Erythroblast (primary cell): ENCODE data around the gene BRI3BP.

Experiments
- DNase-seq, 2 experiments: peaks; one replicate each; lab custom pipeline; 2025; lab: John Stamatoyannopoulos, UW
- GATA1 ChIP-seq: IDR thresholded peaks from 2 replicates; pipeline ENCODE4 v1.6.1; 2011; ENCODE audit warnings: low read depth, mild to moderate bottlenecking, control low read depth, low read length, moderate library complexity
- POLR2A ChIP-seq: IDR thresholded peaks from 2 replicates; pipeline ENCODE4 v1.6.1; 2011; ENCODE audit warnings: mild to moderate bottlenecking, low read length

The BRI3BP gene

DNA sequence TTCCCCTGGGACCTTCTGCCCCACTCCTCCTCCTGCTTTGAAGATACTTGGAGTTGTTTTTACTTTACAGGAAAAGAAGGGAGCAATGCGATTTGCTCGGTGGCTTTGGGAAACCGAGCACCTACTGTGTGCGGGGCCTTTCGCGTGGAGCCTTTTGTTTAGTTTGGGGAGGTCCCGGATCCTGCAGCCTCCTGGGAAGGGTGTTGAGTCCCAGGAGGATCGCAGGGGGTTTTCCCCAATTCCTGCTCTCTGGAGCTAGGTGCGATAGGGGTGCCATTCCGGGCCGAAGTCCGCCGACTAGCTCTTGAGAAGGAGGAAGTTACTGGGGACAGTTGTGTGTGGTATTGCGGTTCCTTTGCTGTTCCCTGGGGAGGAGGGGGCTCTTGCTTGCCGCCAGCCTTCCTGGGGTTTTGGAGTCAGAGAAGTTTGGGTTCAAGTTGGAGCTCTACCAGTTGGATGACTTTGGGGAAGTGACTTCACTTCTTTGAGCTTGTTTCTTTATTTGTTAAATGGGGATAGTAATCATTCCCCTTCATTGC lies 1.1 kb downstream of the BRI3BP start:
- TF ChIP-seq GATA1 (no peak), POLR2A (no peak)
- peak; percentile 45 to 46 for DNase-seq

DNA sequence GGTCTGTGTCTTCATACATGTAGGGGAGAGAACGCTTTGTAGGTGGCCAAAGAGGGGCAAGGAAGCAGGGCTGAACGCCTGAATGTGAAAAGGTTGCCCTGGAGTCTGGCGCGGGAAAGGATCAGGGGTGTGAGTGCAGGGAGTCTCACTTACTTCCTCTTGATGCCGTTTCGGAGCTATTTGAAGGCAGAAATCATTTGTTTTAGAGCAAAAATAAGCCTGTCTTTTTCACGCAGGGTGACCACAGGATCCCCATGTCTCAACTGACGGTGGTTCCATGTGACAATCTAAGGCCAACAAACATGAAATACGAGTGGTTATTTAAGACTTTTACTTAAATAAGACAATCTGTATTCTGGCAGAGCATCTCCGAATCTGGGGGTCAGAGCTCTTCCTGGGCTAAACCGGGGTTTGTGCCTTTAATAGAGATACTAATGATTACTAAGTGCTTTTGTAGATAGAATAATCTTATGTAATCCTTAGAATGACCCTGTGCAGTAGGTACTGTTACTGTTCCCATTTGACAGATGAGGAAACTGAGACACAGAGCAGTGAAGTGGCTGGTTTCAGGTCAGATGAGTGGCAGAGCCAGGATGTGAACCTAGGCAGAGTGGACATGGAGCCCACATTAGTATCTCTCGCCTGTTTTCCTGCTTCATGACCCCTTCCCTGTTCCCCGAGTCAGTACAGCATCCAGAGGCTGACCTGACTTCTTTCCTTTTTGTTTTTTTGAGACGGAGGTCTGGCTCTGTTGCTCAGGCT lies 1.9 kb downstream of the BRI3BP start:
- TF ChIP-seq GATA1, result no peak
- no peak for TF ChIP-seq POLR2A
- DNase-seq, result peak; percentile 35 to 45

DNA sequence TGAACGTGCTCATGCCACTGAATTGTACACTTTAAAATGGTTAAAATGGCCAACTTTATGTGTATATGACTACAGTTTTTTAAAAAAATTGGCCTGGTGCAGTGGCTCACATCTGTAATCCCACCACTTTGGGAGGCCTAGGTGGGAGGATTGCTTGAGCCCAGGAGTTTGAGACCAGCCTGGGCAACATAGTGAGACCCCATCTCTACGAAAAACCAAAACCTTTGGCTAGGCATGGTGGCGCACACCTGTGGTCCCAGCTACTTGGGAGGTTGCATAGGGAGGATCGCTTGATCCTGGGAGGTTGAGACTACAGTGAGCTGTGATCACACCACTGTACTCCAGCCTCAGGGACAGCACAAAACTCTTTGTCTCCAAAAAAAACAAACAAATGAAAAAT lies 5.3 kb downstream of the BRI3BP start:
- TF ChIP-seq GATA1 (no peak), POLR2A (no peak)
- no peak for DNase-seq

DNA sequence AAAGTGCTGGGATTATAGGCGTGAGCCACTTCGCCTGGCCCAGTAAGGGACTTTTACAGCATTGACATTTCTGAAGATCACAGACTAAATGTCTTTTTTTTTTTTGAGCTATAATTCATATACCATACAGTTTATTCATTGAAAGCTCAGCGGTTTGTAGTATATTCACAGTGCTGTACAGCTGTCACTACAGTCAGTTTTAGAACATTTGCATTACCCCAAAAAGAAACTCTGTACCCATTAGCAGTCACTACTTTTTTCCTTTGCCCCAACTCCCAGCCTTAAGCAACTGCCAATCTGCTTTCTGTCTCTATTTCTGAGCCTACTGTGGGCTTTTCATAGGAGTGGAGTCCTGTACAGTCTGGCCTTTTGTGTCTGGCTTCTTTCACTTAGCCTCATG lies 8.2 kb downstream of the BRI3BP start:
- DNase-seq, result no peak
- TF ChIP-seq POLR2A (no peak), GATA1 (no peak)

DNA sequence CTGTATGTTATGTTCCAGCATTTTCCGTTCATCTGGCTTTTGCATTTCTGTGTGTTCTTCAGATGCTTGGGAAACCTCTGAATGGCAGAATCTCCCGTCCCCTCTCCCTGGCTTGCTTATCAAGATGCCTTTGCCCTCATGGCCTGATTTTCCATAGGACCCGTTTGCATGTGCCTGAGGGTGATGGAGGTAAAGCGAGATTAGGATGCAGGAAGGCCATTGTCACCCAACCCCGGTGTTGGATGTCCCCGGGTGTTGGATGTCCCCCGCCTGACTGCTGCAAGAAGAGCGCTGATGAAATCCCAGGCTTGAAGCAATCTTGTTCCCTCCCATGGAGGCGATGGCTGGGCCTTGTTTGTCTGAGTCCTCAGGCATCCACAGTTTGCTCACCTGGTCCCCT lies 9.6 kb downstream of the BRI3BP start:
- no peak for DNase-seq
- TF ChIP-seq POLR2A (no peak), GATA1 (no peak)

DNA sequence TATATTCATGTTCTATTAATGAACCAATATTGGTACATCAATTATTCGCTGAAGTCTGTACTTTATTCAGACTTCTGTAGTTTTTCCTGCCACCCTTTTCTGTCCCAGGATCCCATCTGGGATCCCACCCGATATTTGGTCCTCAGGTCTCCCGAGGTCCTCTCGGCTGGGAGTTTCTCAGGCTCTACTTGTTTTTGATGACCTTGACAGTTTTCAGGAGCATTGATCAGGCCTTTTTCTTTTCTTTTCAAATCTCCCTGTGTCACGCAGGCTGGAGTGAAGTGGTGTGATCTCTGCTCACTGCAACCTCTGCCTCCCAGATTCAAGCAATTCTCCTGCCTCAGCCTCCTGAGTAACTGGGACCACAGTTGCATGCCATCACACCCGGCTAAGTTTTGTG lies 11.2 kb downstream of the BRI3BP start:
- TF ChIP-seq GATA1, result no peak
- TF ChIP-seq POLR2A, result no peak
- no peak for DNase-seq

DNA sequence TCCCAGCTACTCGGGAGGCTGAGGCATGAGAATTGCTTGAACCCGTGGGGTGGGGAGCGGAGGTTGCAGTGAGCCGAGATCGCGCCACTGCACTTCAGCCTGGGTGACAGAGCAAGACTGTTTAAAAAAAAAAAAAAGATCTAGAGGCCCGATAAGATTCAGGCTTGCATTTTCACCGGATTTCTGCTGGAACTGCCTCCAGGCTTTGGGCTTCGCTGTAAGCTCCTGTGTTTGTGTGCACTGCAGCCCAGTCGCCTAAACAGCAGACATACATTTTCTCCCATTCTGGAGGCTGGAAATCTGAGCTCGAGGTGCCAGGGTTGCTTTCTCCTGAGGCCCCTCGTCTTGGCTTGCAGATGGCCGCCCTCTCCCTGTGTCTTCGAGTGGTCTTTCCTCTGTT lies 12.2 kb downstream of the BRI3BP start:
- no peak for TF ChIP-seq POLR2A
- DNase-seq, result no peak

DNA sequence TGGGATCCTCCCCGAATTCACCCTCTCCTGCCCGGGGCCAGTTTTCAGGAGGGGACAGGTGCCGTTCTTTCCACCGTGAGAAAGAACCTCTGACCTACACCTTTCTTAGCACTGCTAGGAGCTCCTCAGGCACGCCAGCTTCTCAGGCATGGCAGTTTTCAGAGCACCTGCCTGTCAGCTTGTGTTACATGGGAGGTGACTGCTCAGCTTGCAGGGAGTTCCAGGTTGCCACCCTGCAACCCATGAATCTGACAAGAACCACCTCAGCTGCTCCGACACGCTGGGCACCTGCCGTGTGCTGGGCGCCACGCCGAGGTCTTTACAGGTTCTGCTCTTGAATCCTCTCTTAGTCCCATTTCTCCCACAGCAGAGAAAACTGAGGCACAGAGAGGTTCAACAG lies 12.9 kb downstream of the BRI3BP start:
- no peak for DNase-seq
- TF ChIP-seq GATA1 (no peak), POLR2A (no peak)

DNA sequence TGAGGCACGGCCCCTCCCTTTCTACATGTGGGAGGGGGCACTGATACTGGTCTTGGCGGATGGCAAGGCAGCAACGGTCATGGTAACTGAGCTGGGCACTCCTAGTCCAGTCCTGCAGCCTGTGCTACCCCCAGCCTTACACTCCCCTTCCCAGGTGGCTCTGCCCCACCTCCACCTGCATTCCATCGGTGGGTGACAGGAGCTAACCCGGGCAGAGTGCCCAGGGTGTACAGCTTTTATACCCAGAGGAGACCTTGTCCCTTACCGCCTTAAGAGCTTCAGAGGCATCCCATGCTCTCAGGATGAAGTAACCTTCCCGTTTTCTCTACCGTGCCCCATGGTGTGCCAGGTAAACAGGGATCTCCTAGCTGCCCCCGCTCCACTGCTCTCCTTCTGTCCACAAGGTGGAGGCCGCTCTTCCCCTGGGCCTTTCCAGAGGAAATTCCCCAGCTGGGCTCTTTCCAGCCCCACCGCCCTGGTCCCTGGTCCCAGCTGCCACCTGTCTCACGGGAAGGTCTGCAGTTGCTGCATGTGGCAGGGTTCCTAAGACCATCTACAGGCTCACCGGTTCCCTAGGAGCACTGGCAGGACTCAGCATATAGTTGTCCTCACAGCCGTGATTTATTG lies 20.5 kb downstream of the BRI3BP start:
- TF ChIP-seq GATA1, result no peak
- TF ChIP-seq POLR2A, result no peak
- no peak for DNase-seq

DNA sequence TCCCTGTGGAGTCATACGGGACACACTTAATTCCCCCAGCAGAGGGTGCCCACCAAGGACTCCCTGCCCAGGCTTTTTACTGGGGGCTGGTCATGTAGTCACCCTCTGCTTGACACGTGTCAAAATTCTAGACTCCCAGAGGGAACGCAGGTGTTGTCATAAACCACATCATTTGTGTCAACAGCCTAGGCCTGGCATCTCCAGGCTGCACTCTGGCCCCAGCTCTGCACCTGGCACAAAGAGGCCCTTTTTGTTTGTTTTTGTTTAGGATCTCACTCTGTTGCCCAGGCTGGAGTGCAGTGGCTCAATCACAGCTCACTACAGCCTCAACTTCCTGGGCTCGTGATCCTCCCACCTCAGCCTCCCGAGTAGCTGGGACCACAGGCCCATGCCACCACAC lies 21.1 kb downstream of the BRI3BP start:
- DNase-seq, result no peak
- no peak for TF ChIP-seq GATA1
- TF ChIP-seq POLR2A, result no peak

DNA sequence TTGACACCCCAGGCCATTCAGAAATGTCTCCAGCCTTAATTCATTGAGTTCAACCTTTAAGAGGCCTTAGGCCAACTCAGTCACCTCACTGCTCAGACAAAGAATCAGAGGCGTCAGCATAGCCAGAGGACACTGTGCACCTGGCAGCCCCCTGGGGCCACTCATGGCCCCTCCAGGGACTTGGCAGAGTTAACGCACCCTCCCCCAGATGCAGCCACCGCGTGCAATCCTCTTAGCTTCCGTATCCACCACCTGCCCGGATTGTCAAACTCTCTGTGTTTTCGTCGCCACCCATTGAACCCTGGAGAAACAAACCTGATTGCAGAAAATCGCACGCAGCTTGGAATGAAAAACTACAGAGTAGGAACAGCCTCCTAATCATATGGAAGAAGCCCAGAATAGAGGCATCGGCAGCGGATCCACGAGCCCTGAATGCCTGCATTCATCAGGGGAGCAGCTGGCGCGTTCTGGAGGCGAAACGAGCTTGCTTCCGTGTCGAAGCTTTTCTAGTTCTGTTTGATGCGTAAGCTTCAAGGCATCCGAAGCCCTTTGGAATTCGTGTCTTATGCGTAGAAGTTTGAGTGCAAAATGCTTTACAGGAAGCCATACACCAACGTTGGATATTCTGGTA lies 22.4 kb downstream of the BRI3BP start:
- no peak for TF ChIP-seq GATA1
- no peak for TF ChIP-seq POLR2A
- DNase-seq, result no peak

DNA sequence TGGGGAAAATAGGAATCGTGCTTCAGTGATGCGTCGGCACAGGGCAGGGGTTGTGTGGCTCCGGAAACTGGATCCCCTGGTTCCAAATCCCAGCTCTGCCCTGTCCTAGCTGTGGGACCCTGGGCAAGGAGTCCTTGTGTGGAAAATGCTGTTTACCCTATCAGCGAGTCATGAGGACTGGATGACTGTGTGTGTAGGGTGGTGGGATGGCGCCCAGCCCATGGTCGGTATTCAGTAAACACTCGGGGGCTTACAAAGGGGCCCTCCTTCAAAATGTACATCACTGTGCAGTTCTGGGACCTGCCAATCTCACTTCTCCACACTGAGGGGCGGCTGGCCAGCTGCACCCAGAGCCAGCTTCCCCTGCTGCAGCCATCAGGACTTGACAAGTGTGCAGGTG lies 24.4 kb downstream of the BRI3BP start:
- TF ChIP-seq POLR2A (no peak), GATA1 (no peak)
- DNase-seq, result no peak

DNA sequence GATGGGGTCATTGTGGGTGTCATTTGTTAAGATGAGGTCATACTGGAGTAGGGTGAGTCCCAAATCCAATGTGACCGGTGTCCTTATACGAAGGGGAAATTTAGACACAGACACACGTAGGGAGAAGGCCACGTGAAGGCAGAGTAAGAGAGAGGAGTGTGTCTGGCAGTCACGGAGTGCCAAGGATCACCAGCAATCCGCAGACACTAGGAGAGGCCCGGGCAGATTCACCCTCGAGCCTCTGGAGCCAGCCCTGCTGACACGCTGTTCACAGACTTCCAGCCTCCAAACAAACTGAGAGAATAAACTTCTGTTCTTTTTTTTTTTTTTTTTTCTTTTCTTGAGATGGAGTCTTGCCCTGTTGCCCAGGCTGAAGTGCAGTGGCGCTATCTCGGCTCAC lies 24.9 kb downstream of the BRI3BP start:
- no peak for TF ChIP-seq GATA1
- TF ChIP-seq POLR2A, result no peak

DNA sequence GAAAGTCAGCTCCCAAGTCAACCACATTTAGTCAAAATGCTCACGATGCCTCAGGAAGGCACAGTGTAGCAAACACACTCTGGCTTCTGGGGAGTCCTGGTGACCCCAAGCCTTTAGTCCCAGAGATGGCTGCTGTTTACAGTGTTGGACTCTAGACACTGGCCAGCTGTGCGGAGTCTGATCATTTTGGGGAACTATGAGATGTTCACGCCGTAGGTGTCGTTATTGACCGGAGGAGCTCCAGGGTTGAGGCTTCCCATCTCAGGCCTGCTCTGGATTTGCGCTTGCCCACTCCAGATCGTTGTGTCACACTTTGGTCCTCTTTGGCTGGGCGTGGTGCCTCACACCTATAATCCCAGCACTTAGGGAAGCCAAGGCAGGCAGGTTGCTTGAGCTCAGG lies 27.7 kb downstream of the BRI3BP start:
- no peak for TF ChIP-seq POLR2A
- TF ChIP-seq GATA1, result no peak
- DNase-seq, result no peak

More for the DNA sequence above, 24.9 kb downstream of the BRI3BP start:
- no peak for DNase-seq

DNA sequence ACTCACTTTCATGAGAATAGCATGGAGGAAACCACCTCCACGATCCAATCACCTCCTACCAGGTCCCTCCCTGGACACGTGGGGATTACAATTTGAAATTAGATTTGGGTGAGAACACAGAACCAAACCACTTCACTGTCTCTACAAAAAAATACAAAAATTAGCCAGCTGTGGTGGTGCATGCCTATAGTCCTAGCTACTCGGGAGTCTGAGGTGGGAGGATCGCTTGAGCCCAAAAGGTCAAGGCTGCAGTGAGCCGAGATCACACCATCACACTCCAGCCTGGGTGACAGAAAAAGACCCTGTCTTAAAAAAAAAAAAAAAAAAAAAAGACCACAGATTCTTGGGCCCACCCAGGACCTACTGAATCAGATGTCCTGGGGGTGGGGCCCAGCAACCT lies 28.3 kb downstream of the BRI3BP start:
- no peak for DNase-seq
- no peak for TF ChIP-seq POLR2A
- TF ChIP-seq GATA1, result no peak
